OCI-LY3 (cell line): Measurements from ENCODE around the gene TEX35.

ENCODE experiments used
- CTCF ChIP-seq: fragments of 200-600, 300-600 bp; sonication (generic); IDR thresholded peaks from 2 replicates; pipeline ENCODE4 v1.5.1; 2014; ENCODE audit warnings: antibody characterized with exemption, low read length, low read depth
- EZH2phosphoT487 ChIP-seq: fragments of 200-600 bp; shearing (Covaris generic); IDR thresholded peaks from 2 replicates; pipeline ENCODE4 v1.6.1; 2018; ENCODE audit warnings: antibody characterized with exemption, mixed run types, low read depth

DNA sequence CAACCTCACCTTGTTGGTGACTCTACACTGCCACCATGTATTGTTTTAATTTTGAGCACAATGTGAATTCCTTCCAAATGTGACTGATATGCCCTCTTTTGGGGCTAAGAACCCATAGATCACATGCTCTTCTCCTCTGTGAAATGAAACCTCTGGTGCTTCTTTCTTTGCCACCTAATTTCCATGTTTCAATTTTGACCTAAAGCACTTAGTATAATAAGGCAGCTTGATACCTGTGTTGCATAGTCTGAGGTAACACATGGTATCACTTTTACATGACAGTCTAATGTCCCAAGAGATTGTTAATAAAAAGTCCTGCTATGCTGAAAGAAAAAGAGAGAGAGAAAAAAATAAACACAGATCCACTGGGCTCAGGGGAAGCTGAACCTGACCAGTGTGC, 40.4 kb upstream of the TEX35 start:
- peak; percentile 26; the same call in 1 of the 2 replicates for TF ChIP-seq CTCF
- no peak for TF ChIP-seq EZH2phosphoT487
